ENCODE measurements around the gene ARHGAP23.

DNA sequence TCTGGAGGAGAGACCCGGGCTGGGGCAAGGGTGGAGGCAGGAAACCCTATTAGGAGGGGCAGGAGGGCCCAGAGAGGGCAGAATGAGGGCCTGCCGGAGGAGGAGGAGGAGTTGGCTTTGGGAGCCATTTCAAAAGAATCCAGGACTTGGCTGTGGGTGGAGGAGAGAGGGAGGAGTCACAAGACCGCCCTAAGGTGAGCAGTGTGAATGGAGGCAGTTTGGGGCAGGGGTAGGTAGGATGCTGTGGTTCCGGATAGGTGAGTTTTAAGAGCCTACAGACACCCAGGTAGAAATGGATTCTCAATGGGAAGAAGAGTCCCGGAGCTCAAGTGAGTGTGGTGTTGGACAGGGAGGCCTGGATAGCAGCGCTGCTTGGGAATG, 80.3 kb downstream of the ARHGAP23 start:
- TF ChIP-seq, protein P1, sequence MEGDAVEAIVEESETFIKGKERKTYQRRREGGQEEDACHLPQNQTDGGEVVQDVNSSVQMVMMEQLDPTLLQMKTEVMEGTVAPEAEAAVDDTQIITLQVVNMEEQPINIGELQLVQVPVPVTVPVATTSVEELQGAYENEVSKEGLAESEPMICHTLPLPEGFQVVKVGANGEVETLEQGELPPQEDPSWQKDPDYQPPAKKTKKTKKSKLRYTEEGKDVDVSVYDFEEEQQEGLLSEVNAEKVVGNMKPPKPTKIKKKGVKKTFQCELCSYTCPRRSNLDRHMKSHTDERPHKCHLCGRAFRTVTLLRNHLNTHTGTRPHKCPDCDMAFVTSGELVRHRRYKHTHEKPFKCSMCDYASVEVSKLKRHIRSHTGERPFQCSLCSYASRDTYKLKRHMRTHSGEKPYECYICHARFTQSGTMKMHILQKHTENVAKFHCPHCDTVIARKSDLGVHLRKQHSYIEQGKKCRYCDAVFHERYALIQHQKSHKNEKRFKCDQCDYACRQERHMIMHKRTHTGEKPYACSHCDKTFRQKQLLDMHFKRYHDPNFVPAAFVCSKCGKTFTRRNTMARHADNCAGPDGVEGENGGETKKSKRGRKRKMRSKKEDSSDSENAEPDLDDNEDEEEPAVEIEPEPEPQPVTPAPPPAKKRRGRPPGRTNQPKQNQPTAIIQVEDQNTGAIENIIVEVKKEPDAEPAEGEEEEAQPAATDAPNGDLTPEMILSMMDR (IDR thresholded peaks at IDR 0.05 in 8 of 11, conservative IDR thresholded peaks at IDR 0.05 in 3 of 11) = no peak
- TF ChIP-seq POLR2AphosphoS5 (IDR thresholded peaks at IDR 0.05) (no peak), POLR2A (IDR thresholded peaks at IDR 0.05) (no peak)
